ENCODE data around the gene SYNJ2. TPM values are rescaled to one million over a fixed set of nuclear protein-coding genes. Genes with fewer than 3 reads are reported as not detected.

The SYNJ2 gene
- total RNA-seq, 1 experiment from 2014 or later, result 24.5 TPM

DNA sequence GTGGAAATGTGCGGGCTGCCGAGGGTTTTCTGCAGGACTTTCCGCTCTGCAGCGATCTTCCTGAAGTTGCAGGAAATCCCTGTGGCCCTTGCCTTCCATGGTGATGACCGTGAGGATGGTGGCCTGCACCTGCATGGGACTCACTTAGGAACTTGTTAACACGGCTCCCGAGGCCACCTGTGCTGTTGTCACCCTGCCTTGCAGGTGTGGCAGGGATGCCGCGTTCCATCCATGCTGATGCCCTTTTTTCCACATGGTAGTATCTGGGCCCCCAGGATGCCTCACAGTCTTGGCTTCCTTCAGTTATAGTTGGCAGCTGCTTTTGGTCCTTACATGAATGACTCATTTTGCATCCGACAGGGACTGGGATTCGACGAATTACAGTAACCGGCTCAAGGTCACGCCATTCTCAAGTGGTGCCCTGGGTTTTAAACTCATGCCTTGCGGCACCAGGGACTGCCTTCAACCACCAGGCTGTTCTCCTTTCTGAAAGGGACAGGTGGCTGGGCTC is 37.2 kb downstream of the SYNJ2 start:
- H3K27ac Mint-ChIP-seq, result no peak overlapping the region
- H3K4me2 ChIP-seq (ENCODE audit: insufficient read depth, insufficient read length, low read length), result no peak overlapping the region

More for the DNA sequence above, 37.2 kb downstream of the SYNJ2 start:
- no peak overlapping the region for H2AFZ ChIP-seq (ENCODE audit: low read length)
- TF ChIP-seq, protein P1, sequence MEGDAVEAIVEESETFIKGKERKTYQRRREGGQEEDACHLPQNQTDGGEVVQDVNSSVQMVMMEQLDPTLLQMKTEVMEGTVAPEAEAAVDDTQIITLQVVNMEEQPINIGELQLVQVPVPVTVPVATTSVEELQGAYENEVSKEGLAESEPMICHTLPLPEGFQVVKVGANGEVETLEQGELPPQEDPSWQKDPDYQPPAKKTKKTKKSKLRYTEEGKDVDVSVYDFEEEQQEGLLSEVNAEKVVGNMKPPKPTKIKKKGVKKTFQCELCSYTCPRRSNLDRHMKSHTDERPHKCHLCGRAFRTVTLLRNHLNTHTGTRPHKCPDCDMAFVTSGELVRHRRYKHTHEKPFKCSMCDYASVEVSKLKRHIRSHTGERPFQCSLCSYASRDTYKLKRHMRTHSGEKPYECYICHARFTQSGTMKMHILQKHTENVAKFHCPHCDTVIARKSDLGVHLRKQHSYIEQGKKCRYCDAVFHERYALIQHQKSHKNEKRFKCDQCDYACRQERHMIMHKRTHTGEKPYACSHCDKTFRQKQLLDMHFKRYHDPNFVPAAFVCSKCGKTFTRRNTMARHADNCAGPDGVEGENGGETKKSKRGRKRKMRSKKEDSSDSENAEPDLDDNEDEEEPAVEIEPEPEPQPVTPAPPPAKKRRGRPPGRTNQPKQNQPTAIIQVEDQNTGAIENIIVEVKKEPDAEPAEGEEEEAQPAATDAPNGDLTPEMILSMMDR (conservative IDR thresholded peaks at IDR 0.05), result no peak
- H3K9ac ChIP-seq (ENCODE audit: extremely low read depth, insufficient read length, low read length), result no peak overlapping the region
- no peak overlapping the region for H2BK12ac ChIP-seq (ENCODE audit: insufficient read length, low read depth, low read length)
- no peak overlapping the region for H3K27ac ChIP-seq (ENCODE audit: insufficient read length, low read depth, low read length)
- no peak overlapping the region for H3K14ac ChIP-seq (ENCODE audit: insufficient read depth, low read length)
- H3K4ac ChIP-seq (ENCODE audit: low read depth, low read length), result no peak overlapping the region
- no peak overlapping the region for H4K5ac ChIP-seq (ENCODE audit: insufficient read length, low read depth, low read length)
- no peak overlapping the region for H2BK120ac ChIP-seq (ENCODE audit: low read depth, low read length, poor library complexity, severe bottlenecking)
- no peak overlapping the region for H2BK5ac ChIP-seq (ENCODE audit: insufficient read length, low read length)
- H4K91ac ChIP-seq (ENCODE audit: insufficient read length, low read depth, low read length), result no peak overlapping the region
- H3K56ac ChIP-seq (ENCODE audit: insufficient read length, low read depth, low read length), result no peak overlapping the region
- H2BK20ac ChIP-seq (ENCODE audit: low read depth, low read length, poor library complexity, severe bottlenecking), result no peak overlapping the region
- H4K8ac ChIP-seq (replicated peaks; ENCODE audit: insufficient read length, low read depth, low read length), result no peak overlapping the region
- peaks cover 8 to 13% (median 9%) of the 10 kb centered on the region in 3 experiments; a peak in 6 of 7 replicates for H3K36me3 Mint-ChIP-seq (ENCODE audit: insufficient read depth in 1 of 3, low read depth in 3 of 3)
- H3K18ac ChIP-seq (ENCODE audit: insufficient read length, low read depth, low read length), result no peak overlapping the region
- H4K20me1 ChIP-seq (ENCODE audit: control insufficient read depth, insufficient read depth, insufficient read length), result no peaks in the 10 kb centered on the region
- no peaks in the 10 kb centered on the region for H3K27me3 ChIP-seq (ENCODE audit: insufficient read depth, low read length)
- H3K4me3 Mint-ChIP-seq, result no peak overlapping the region
- no peak overlapping the region for H3T11ph ChIP-seq (ENCODE audit: low read length)
- no peak for DNase-seq
- H3K4me1 ChIP-seq (ENCODE audit: insufficient read depth, low read length), result 0 out of 2 replicates have a peak, but pooled peaks cover 2% of the 10 kb centered on the region
- H2BK15ac ChIP-seq (ENCODE audit: low read depth, low read length), result no peak overlapping the region
- H3K9me3 Mint-ChIP-seq, result no peaks in the 10 kb centered on the region
- WGBS (ENCODE audit: extremely low coverage, insufficient read length, low lambda C conversion rate), result no CpG with 5 or more reads among the region's 15 CpGs
- no peaks in the 10 kb centered on the region for H3K79me1 ChIP-seq (ENCODE audit: insufficient read depth, low read depth, low read length, poor library complexity, severe bottlenecking)
- H3K23ac ChIP-seq (ENCODE audit: insufficient read length, low read depth, low read length), result no peak overlapping the region
- H3K9me3 ChIP-seq (ENCODE audit: control insufficient read depth, low read depth, low read length), result no peaks in the 10 kb centered on the region
- no peaks in the 10 kb centered on the region for H3K27me3 Mint-ChIP-seq (ENCODE audit: low read depth)
- H3K23me2 ChIP-seq (ENCODE audit: insufficient read length, low read depth, low read length, poor library complexity, severe bottlenecking), result no peaks in the 10 kb centered on the region
- H2AK5ac ChIP-seq (ENCODE audit: insufficient read length, low read length), result no peak overlapping the region
- H3K4me1 Mint-ChIP-seq, result peaks cover 16 to 22% of the 10 kb centered on the region in 2 experiments
- H3K79me2 ChIP-seq (ENCODE audit: insufficient read depth, low read length), result no peaks in the 10 kb centered on the region
